Measurements from ENCODE around the gene INPP5A. TPM values are rescaled to one million over a fixed set of nuclear protein-coding genes. Genes with fewer than 3 reads are reported as not detected.

The INPP5A gene
- total RNA-seq, 1 donor from 2014 or later: 36.3 TPM

- DNase-seq: no peak
- no peaks in the 10 kb centered on the region for H3K4me1 Mint-ChIP-seq (ENCODE audit: low read depth, unreplicated experiment)
- peaks cover 13% of the 10 kb centered on the region for H3K27me3 Mint-ChIP-seq (ENCODE audit: unreplicated experiment)
- H3K36me3 Mint-ChIP-seq (ENCODE audit: unreplicated experiment): peaks cover 10% of the 10 kb centered on the region
- H3K4me3 Mint-ChIP-seq (ENCODE audit: unreplicated experiment): no peak overlapping the region
- H3K27ac Mint-ChIP-seq (ENCODE audit: unreplicated experiment): no peak overlapping the region
- H3K9me3 Mint-ChIP-seq (ENCODE audit: unreplicated experiment): peaks cover 12% of the 10 kb centered on the region
- TF ChIP-seq CTCF (IDR thresholded peaks at IDR 0.05; ENCODE audit: partially characterized antibody, unreplicated experiment): no peak
These were observed 171.3 kb downstream of the INPP5A start for GRCh38 chr10:132708936-132709335.

- no peak for TF ChIP-seq CTCF (IDR thresholded peaks at IDR 0.05; ENCODE audit: partially characterized antibody, unreplicated experiment)
- no peaks in the 10 kb centered on the region for H3K4me1 Mint-ChIP-seq (ENCODE audit: low read depth, unreplicated experiment)
- peaks cover 12% of the 10 kb centered on the region for H3K9me3 Mint-ChIP-seq (ENCODE audit: unreplicated experiment)
- no peak overlapping the region for H3K4me3 Mint-ChIP-seq (ENCODE audit: unreplicated experiment)
- no peak overlapping the region for H3K27ac Mint-ChIP-seq (ENCODE audit: unreplicated experiment)
- peaks cover 13% of the 10 kb centered on the region for H3K27me3 Mint-ChIP-seq (ENCODE audit: unreplicated experiment)
- peaks cover 10% of the 10 kb centered on the region for H3K36me3 Mint-ChIP-seq (ENCODE audit: unreplicated experiment)
- no peak for DNase-seq
These were observed 171.9 kb downstream of the INPP5A start for GRCh38 chr10:132709471-132709951.

GRCh38 chr10:132710036-132710686 is 172.6 kb downstream of the INPP5A start:
- H3K9me3 Mint-ChIP-seq (ENCODE audit: unreplicated experiment): peaks cover 13% of the 10 kb centered on the region
- H3K27me3 Mint-ChIP-seq (ENCODE audit: unreplicated experiment): peaks cover 13% of the 10 kb centered on the region

GRCh38 chr10:132710746-132711612 is 173.4 kb downstream of the INPP5A start:
- Mint-ChIP-seq H3K4me3 (ENCODE audit: unreplicated experiment) (no peak overlapping the region), H3K36me3 (ENCODE audit: unreplicated experiment) (peaks cover 6% of the 10 kb centered on the region), H3K4me1 (ENCODE audit: low read depth, unreplicated experiment) (peaks cover 3% of the 10 kb centered on the region), H3K27me3 (ENCODE audit: unreplicated experiment) (peaks cover 13% of the 10 kb centered on the region), H3K27ac (ENCODE audit: unreplicated experiment) (no peak overlapping the region), H3K9me3 (ENCODE audit: unreplicated experiment) (peaks cover 13% of the 10 kb centered on the region)
- no peak for TF ChIP-seq CTCF (IDR thresholded peaks at IDR 0.05; ENCODE audit: partially characterized antibody, unreplicated experiment)
- no peak for DNase-seq

More at GRCh38 chr10:132710036-132710686, 172.6 kb downstream of the INPP5A start:
- peaks cover 10% of the 10 kb centered on the region for H3K36me3 Mint-ChIP-seq (ENCODE audit: unreplicated experiment)
- H3K4me3 Mint-ChIP-seq (ENCODE audit: unreplicated experiment): no peak overlapping the region
- TF ChIP-seq CTCF (IDR thresholded peaks at IDR 0.05; ENCODE audit: partially characterized antibody, unreplicated experiment): no peak
- no peak for DNase-seq
- no peak overlapping the region for H3K27ac Mint-ChIP-seq (ENCODE audit: unreplicated experiment)
- peaks cover 1% of the 10 kb centered on the region for H3K4me1 Mint-ChIP-seq (ENCODE audit: low read depth, unreplicated experiment)
